Activated naive CD4-positive, alpha-beta T cell treated with anti-CD3 and anti-CD28 coated beads, Interleukin-2, amount 50 U/mL, for 24 hours (primary cell): ENCODE data around the gene SIK3.

ENCODE experiments used
- H3K27ac Mint-ChIP-seq: one replicate; pipeline ENCODE4 v1.8.0; 2021; ENCODE audit warnings: mild to moderate bottlenecking, mixed read lengths
- H3K27me3 Mint-ChIP-seq: one replicate; pipeline ENCODE4 v1.8.0; 2021; ENCODE audit warnings: mixed read lengths
- H3K36me3 Mint-ChIP-seq: one replicate; pipeline ENCODE4 v1.8.0; 2021; ENCODE audit warnings: mixed read lengths
- H3K4me1 Mint-ChIP-seq: one replicate; pipeline ENCODE4 v1.8.0; 2021; ENCODE audit warnings: mixed read lengths
- H3K4me3 Mint-ChIP-seq: one replicate; pipeline ENCODE4 v1.8.0; 2021; ENCODE audit warnings: mild to moderate bottlenecking, mixed read lengths
- H3K9me3 Mint-ChIP-seq: one replicate; pipeline ENCODE4 v1.8.0; 2021; ENCODE audit warnings: mixed read lengths

SIK3 gene

GRCh38 chr11:117092951-117093590, 5.2 kb downstream of the SIK3 start:
- Mint-ChIP-seq H3K9me3 (peaks cover 7% of the 10 kb centered on the region), H3K4me3 (peak overlapping the region; percentile 13), H3K36me3 (peaks cover 12% of the 10 kb centered on the region), H3K27me3 (no peaks in the 10 kb centered on the region), H3K27ac (peak overlapping the region; percentile 68), H3K4me1 (peaks cover 79% of the 10 kb centered on the region)

GRCh38 chr11:117091753-117092477, 6.3 kb downstream of the SIK3 start:
- peak overlapping the region; percentile 15 for H3K4me3 Mint-ChIP-seq
- peak overlapping the region; percentile 68 for H3K27ac Mint-ChIP-seq
- no peaks in the 10 kb centered on the region for H3K27me3 Mint-ChIP-seq
- H3K36me3 Mint-ChIP-seq = peaks cover 12% of the 10 kb centered on the region
- H3K9me3 Mint-ChIP-seq = peaks cover 7% of the 10 kb centered on the region
- H3K4me1 Mint-ChIP-seq = peaks cover 83% of the 10 kb centered on the region

DNA sequence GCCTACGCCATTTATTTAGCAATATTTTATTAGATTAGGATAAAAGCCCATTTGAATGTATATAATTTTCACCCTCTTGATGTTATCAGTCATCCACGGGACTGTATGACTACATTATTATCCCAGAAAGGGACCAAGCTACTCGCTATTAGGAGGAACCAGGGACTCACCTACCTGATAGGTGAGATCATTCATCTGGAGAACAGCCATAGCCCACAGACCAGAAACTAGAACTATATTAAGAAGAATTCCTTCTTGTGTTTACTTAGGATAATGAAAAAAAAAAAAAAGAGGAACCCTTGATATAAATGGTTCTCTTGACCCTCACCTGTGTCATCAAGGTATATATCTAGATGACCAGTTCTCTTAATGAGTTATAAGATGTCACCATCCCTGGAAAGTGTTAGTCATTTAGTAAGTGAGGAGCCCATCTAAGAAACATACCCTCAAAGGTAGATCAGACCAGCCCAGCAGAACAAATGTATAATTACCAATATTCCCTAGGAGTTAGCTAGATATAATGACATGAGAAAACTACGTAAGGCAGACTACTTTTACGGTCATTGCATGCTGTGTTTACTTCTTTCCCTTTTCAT, 8.0 kb downstream of the SIK3 start:
- Mint-ChIP-seq H3K9me3 (peaks cover 7% of the 10 kb centered on the region), H3K4me3 (no peak overlapping the region), H3K27me3 (no peaks in the 10 kb centered on the region), H3K27ac (peak overlapping the region; percentile 43), H3K4me1 (peaks cover 79% of the 10 kb centered on the region), H3K36me3 (peaks cover 17% of the 10 kb centered on the region)

DNA sequence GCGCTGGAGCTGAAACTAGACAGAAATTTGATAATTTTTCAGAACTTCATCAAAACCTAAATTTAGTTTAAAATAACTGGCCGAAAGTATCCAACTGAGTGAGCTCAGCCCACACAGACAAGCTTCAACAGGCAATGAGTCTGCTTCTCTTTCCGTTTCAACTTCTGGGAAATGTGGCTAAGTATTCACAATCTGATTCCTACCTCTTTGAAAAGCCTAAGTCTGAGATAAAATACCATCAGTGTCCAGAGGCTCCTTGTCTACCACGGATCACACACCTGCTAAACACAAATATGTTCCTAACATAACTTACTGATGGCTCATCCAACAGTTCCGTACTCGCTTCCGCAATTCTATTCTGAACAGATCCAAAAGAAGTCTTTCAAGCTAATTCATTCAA, 8.5 kb downstream of the SIK3 start:
- Mint-ChIP-seq H3K27me3 (no peaks in the 10 kb centered on the region), H3K4me3 (no peak overlapping the region), H3K36me3 (peaks cover 17% of the 10 kb centered on the region), H3K27ac (peak overlapping the region; percentile 14), H3K9me3 (peaks cover 7% of the 10 kb centered on the region), H3K4me1 (peaks cover 78% of the 10 kb centered on the region)

GRCh38 chr11:117087446-117087845, 10.8 kb downstream of the SIK3 start:
- H3K4me3 Mint-ChIP-seq = peak overlapping the region; percentile 36
- peaks cover 14% of the 10 kb centered on the region for H3K36me3 Mint-ChIP-seq
- H3K27ac Mint-ChIP-seq = no peak overlapping the region
- H3K9me3 Mint-ChIP-seq = peaks cover 7% of the 10 kb centered on the region
- no peaks in the 10 kb centered on the region for H3K27me3 Mint-ChIP-seq
- peaks cover 77% of the 10 kb centered on the region for H3K4me1 Mint-ChIP-seq

DNA sequence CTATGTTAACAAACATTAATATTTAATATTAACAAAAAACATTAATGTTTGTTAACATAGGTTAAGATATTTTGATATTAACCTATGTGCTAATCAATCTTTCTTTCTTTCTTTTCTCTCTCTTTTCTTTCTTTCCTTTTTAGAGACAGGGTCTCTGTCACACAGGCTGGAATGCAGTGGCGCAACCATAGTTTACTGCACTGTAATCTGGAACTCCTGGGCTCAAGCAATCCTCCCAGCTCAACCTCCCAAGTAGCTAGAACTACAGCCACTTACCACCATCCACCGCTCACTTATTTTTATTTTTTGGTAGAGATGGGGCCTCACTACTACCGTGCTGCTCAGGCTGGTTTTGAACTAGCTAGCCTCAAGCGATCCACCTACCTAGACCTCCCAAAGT, 13.2 kb downstream of the SIK3 start:
- Mint-ChIP-seq H3K9me3 (no peaks in the 10 kb centered on the region), H3K27ac (no peak overlapping the region), H3K4me1 (peaks cover 76% of the 10 kb centered on the region), H3K4me3 (no peak overlapping the region), H3K36me3 (peaks cover 14% of the 10 kb centered on the region), H3K27me3 (no peaks in the 10 kb centered on the region)

- peaks cover 77% of the 10 kb centered on the region for H3K4me1 Mint-ChIP-seq
- H3K4me3 Mint-ChIP-seq = no peak overlapping the region
- no peaks in the 10 kb centered on the region for H3K27me3 Mint-ChIP-seq
- H3K27ac Mint-ChIP-seq = no peak overlapping the region
- H3K36me3 Mint-ChIP-seq = peaks cover 11% of the 10 kb centered on the region
- no peaks in the 10 kb centered on the region for H3K9me3 Mint-ChIP-seq
Observed at GRCh38 chr11:117083011-117083935, 15.0 kb downstream of the SIK3 start.

- no peaks in the 10 kb centered on the region for H3K9me3 Mint-ChIP-seq
- no peak overlapping the region for H3K27ac Mint-ChIP-seq
- peaks cover 77% of the 10 kb centered on the region for H3K4me1 Mint-ChIP-seq
- no peak overlapping the region for H3K4me3 Mint-ChIP-seq
- H3K36me3 Mint-ChIP-seq = peaks cover 11% of the 10 kb centered on the region
- no peaks in the 10 kb centered on the region for H3K27me3 Mint-ChIP-seq
Observed at GRCh38 chr11:117081908-117082307, 16.3 kb downstream of the SIK3 start.

DNA sequence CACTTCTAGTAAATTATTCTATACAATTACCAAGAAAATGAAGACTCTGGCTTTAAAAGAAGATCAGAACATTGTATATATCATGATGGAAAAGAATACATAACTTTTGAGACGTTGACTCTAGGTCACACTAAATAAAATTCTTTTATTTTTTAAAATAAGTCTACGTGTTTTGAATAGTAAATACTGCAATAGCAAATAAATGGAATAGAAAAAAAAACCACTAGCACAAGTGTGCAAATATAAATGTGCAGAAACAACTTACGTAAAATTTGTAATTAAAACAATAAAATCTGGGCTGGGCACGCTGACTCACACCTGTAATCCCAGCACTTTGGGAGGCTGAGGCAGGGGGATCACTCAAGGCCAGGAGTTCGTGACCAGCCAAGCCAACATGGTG, 17.9 kb downstream of the SIK3 start:
- H3K9me3 Mint-ChIP-seq = no peaks in the 10 kb centered on the region
- peaks cover 72% of the 10 kb centered on the region for H3K4me1 Mint-ChIP-seq
- no peaks in the 10 kb centered on the region for H3K27me3 Mint-ChIP-seq
- H3K36me3 Mint-ChIP-seq = peaks cover 8% of the 10 kb centered on the region
- H3K27ac Mint-ChIP-seq = no peak overlapping the region
- no peak overlapping the region for H3K4me3 Mint-ChIP-seq

GRCh38 chr11:117076941-117077691, 21.1 kb downstream of the SIK3 start:
- H3K27me3 Mint-ChIP-seq = no peaks in the 10 kb centered on the region
- peaks cover 4% of the 10 kb centered on the region for H3K36me3 Mint-ChIP-seq
- H3K27ac Mint-ChIP-seq = peak overlapping the region; percentile 4
- H3K4me1 Mint-ChIP-seq = peaks cover 68% of the 10 kb centered on the region
- no peak overlapping the region for H3K4me3 Mint-ChIP-seq
- no peaks in the 10 kb centered on the region for H3K9me3 Mint-ChIP-seq

- H3K27ac Mint-ChIP-seq = no peak overlapping the region
- H3K36me3 Mint-ChIP-seq = peaks cover 3% of the 10 kb centered on the region
- H3K9me3 Mint-ChIP-seq = no peaks in the 10 kb centered on the region
- H3K4me3 Mint-ChIP-seq = no peak overlapping the region
- H3K4me1 Mint-ChIP-seq = peaks cover 67% of the 10 kb centered on the region
- H3K27me3 Mint-ChIP-seq = no peaks in the 10 kb centered on the region
Observed at GRCh38 chr11:117075186-117075585, 23.0 kb downstream of the SIK3 start.

GRCh38 chr11:117074119-117074518, 24.1 kb downstream of the SIK3 start:
- Mint-ChIP-seq H3K4me3 (no peak overlapping the region), H3K27ac (peak overlapping the region; percentile 18), H3K27me3 (no peaks in the 10 kb centered on the region), H3K36me3 (peaks cover 3% of the 10 kb centered on the region), H3K4me1 (peaks cover 75% of the 10 kb centered on the region), H3K9me3 (no peaks in the 10 kb centered on the region)

GRCh38 chr11:117073539-117073938, 24.7 kb downstream of the SIK3 start:
- Mint-ChIP-seq H3K27me3 (no peaks in the 10 kb centered on the region), H3K27ac (peak overlapping the region; percentile 66), H3K36me3 (peaks cover 5% of the 10 kb centered on the region), H3K4me3 (peak overlapping the region; percentile 26), H3K4me1 (peaks cover 75% of the 10 kb centered on the region), H3K9me3 (no peaks in the 10 kb centered on the region)

- H3K4me1 Mint-ChIP-seq = peaks cover 74% of the 10 kb centered on the region
- H3K27ac Mint-ChIP-seq = peak overlapping the region; percentile 66
- H3K9me3 Mint-ChIP-seq = no peaks in the 10 kb centered on the region
- peaks cover 5% of the 10 kb centered on the region for H3K36me3 Mint-ChIP-seq
- peak overlapping the region; percentile 26 for H3K4me3 Mint-ChIP-seq
- H3K27me3 Mint-ChIP-seq = no peaks in the 10 kb centered on the region
Observed at GRCh38 chr11:117072517-117073461, 25.4 kb downstream of the SIK3 start.
